Lower leg skin (tissue), 3 donors: Measurements from ENCODE around the gene KRTAP5-7.

Experiments used
- POLR2A ChIP-seq, 2 donors: fragments of 450-650 bp; IDR thresholded peaks; one replicate each; pipeline ENCODE4 v1.6.1; 2016 to 2017; ENCODE audit warnings: antibody characterized with exemption in 2 of 2, mild to moderate bottlenecking in 1 of 2, moderate library complexity in 1 of 2
- TF ChIP-seq, protein P1 (sequence below), 3 donors: fragments of 450-650 bp; IDR thresholded peaks; one replicate each; pipeline ENCODE4 v1.5.1; 2016; ENCODE audit warnings: antibody characterized with exemption in 3 of 3, mild to moderate bottlenecking in 3 of 3, moderate library complexity in 2 of 3

DNA sequence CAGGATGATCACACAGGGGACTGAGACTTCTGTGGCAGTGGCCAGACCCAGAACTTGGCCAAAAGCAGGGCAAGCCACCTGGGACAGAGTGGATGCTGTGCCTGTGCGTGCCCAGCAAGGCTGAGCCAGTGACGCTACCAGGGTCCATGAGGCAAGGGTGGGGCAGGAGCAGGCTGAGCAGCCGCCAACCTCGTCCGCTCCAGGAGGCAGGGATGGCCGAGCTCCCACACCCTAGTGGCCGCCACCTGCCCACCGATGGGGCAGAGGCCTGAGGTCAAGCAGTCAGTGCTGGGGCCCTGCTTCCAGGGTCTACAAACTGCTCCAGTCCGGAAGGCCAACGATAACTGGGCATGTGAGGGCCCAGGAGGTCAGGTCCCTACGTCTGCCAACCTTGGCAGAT lies 28.4 kb downstream of the KRTAP5-7 start:
- TF ChIP-seq, protein P1, sequence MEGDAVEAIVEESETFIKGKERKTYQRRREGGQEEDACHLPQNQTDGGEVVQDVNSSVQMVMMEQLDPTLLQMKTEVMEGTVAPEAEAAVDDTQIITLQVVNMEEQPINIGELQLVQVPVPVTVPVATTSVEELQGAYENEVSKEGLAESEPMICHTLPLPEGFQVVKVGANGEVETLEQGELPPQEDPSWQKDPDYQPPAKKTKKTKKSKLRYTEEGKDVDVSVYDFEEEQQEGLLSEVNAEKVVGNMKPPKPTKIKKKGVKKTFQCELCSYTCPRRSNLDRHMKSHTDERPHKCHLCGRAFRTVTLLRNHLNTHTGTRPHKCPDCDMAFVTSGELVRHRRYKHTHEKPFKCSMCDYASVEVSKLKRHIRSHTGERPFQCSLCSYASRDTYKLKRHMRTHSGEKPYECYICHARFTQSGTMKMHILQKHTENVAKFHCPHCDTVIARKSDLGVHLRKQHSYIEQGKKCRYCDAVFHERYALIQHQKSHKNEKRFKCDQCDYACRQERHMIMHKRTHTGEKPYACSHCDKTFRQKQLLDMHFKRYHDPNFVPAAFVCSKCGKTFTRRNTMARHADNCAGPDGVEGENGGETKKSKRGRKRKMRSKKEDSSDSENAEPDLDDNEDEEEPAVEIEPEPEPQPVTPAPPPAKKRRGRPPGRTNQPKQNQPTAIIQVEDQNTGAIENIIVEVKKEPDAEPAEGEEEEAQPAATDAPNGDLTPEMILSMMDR (IDR thresholded peaks at IDR 0.05), result no peak
- TF ChIP-seq POLR2A (IDR thresholded peaks at IDR 0.05), result no peak
